ENCODE measurements around the gene SNX9.

DNA sequence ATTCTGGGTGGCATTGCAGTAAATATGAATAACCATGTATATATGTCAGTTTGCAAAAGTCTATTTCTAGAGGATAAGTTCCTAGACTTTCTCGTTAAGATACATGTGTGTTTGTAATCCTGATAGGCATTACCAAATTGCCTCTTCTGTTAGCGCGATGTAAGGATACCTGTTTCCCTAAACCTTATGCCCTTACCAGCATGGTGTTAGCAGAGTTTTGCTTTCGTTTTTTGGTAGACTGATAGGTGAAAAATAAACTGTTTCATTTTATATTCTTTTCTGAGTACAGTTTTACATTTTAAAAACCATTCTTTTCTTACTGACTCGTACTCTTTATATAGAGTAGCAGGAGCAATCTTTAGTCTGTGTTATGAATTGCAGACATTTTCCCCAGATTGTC lies 32.3 kb downstream of the SNX9 start:
- TF ChIP-seq, protein P1, sequence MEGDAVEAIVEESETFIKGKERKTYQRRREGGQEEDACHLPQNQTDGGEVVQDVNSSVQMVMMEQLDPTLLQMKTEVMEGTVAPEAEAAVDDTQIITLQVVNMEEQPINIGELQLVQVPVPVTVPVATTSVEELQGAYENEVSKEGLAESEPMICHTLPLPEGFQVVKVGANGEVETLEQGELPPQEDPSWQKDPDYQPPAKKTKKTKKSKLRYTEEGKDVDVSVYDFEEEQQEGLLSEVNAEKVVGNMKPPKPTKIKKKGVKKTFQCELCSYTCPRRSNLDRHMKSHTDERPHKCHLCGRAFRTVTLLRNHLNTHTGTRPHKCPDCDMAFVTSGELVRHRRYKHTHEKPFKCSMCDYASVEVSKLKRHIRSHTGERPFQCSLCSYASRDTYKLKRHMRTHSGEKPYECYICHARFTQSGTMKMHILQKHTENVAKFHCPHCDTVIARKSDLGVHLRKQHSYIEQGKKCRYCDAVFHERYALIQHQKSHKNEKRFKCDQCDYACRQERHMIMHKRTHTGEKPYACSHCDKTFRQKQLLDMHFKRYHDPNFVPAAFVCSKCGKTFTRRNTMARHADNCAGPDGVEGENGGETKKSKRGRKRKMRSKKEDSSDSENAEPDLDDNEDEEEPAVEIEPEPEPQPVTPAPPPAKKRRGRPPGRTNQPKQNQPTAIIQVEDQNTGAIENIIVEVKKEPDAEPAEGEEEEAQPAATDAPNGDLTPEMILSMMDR (conservative IDR thresholded peaks at IDR 0.05; ENCODE audit: low read length) = no peak
- TF ChIP-seq EZH2phosphoT487 (IDR thresholded peaks at IDR 0.05; ENCODE audit: borderline replicate concordance) = no peak
